ENCODE measurements around the gene TAF15.

Gene TAF15

GRCh38 chr17:35808962-35809854 lies at the start of gene TAF15:
TAF15 (plus strand) TSS chr17:35809484; CDS start chr17:35809570, 86 bp downstream.
- DNase-seq (ENCODE audit: low read depth in 2 of 2), result peak; percentile 89

DNA sequence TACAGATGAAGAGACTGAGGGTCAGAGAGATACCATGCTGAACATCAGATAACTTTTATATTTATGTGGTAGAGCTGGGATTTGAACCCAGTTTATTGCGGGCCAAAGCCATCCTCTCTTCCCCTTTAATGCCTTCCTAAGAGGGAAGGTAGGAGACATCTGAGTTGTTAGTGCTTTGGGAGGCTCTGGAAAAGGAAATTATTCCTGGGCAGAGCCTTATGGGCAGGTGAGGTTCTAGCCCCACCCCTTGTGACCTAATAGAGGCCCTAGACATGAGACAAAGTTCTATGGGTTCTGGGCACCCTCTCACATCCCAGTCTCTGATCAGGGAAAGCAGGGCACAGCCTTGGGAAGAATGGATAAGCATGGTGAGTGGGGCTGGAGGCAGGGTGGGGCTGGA lies 48.7 kb upstream of the TAF15 start, which contains the start of gene C17orf50:
Gene C17orf50 (plus strand): TSS at position 301 of the 400 bp plus-strand sequence. CDS start 55 bp downstream, at position 356.
- no peak for DNase-seq (ENCODE audit: low read depth in 2 of 2)

DNA sequence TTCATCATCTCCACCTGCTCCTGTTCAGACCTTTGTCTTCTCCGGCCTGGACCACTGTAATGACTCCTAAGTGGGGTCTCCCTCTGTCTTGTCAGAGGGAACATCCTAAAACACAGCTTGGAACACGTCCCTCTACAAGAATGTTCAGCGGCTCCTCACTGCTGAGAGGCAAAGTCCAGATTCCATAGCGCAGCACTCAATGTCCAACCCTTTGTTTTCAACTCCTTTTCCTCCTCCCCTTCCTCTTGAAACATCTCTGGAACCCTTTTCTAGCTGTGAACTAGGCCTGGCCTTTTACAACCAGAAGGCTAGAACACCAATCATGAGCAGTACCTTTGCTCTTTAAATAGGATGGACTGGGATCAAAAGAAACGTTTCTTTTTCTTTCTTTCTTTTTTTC lies 47.7 kb upstream of the TAF15 start:
- DNase-seq (ENCODE audit: low read depth in 2 of 2), result no peak

DNA sequence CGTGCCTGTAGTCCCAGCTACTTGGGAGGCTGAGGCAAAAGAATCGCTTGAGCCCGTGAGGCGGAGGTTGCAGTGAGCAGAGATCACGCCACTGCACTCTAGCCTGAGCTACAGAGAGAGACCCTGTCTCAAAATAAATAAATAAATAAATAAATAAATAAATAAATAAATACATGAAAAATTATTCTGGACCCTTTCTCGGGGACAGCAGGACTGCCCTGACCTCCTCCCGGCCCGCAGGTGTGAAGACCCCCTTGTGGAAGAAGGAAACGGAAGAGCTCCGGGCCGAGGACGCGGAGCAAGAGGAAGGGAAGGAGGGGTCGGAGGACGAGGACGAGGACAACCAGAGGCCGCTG lies 45.5 kb upstream of the TAF15 start:
- no peak for DNase-seq (ENCODE audit: low read depth in 2 of 2)

GRCh38 chr17:35764123-35764991 lies 44.9 kb upstream of the TAF15 start:
- DNase-seq (ENCODE audit: low read depth in 2 of 2), result peak; percentile 79 to 83

DNA sequence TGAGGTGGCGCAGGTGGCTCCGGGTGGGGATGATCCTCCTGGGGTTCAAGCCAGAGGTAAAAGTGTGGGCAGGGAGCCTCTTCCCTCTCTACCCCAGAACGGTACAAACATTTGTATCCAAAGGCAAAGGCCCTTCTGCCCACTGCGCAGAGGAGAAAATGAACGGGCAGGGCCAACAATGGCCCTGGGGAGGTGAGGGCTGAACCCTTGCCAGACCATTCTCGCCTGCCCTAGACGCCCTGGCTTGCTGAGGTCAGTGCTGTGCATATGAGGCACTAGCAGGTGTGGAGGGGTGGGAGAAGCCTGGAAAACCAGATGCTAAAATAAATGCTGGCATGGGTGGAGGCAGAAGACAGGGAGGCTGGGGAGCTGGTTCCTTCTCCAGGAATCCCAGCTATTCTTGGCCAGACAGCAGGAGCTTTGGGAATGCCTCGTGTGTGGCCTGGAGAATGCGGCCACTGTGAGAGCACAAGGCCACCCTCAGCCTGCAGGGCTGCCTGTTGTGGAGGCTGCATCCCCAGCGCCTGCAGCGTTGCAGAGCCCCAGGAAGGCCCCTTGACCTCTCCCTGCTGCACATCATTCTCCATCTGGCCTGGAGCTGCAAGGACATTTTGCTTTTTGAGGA lies 44.1 kb upstream of the TAF15 start:
- no peak for DNase-seq (ENCODE audit: low read depth in 2 of 2)

- no peak for DNase-seq (ENCODE audit: low read depth in 2 of 2)
These were observed 43.4 kb upstream of the TAF15 start for GRCh38 chr17:35765756-35766488.

DNA sequence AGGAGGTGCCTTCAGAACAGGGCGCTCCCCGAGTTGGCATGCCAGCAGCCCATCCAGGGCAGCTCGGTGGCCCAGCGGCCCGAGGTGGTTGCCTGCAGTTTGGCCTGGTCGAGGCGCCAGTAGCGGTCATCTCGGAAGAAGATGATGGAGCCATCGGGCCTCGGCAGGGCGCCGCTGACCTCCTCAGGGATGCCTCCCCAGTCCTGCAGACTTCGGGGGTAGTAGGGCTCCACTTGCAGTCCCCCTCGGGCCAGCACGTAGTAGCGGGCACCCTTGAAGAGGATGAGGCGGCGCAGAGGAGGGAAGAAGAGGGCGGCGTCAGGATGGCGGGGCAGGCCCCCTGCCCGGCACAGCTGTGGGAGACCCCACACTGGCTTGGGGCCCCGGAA lies 42.8 kb upstream of the TAF15 start:
- no peak for DNase-seq (ENCODE audit: low read depth in 2 of 2)

DNA sequence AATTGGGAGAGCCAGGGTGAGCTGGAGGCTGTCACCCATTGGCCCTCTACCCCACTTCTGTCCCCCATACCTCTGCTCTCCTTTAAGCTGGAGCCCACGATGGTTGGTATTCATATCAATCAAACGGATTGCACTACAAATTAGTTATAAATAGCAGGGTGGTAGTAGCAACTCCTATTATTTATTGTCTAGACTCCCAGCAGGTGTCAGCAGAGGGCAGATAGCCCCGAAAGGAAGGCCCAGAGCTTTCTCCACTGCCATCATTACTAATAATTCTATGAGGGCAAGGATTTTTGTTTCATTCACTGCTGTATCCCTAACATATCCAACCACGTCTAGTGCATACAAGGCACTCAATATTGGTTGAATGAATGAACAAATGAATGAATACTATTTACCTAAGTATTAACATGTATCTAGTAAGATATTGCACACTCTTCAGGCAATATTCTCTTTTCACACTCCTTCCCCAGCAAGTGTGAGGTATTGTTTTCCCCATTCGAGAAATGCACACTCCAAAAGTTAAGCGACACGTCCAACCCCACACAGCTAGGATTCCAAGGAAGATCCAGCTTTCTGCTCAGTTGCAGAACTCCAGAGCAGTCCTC lies 42.3 kb upstream of the TAF15 start:
- peak in 1 of 2 donors; percentile 12 for DNase-seq (ENCODE audit: low read depth in 2 of 2)

- no peak for DNase-seq (ENCODE audit: low read depth in 2 of 2)
These were observed 40.5 kb upstream of the TAF15 start for GRCh38 chr17:35768797-35769196.

- no peak for DNase-seq (ENCODE audit: low read depth in 2 of 2)
These were observed 39.3 kb upstream of the TAF15 start for GRCh38 chr17:35769895-35770486.

DNA sequence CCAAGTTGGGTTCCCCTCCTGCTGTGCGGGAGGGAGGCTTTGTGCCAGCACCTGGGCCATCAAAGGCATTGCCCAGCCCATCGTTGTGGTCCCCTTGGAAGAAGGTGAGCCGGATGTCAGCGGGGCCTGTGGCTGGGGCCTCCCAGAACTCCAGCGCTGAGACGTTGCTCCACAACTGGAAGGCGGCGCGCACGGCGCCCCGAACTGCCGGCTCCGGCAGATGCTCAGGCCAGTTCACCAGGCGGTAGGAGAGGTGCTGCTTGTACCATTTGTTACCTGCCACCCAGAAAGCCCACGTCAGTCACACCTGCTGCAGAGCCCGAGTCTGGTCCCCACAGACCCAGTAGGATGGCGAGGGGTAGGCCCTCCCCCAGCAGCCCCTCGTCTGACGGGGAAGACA lies 36.2 kb upstream of the TAF15 start:
- DNase-seq (ENCODE audit: low read depth in 2 of 2), result no peak

DNA sequence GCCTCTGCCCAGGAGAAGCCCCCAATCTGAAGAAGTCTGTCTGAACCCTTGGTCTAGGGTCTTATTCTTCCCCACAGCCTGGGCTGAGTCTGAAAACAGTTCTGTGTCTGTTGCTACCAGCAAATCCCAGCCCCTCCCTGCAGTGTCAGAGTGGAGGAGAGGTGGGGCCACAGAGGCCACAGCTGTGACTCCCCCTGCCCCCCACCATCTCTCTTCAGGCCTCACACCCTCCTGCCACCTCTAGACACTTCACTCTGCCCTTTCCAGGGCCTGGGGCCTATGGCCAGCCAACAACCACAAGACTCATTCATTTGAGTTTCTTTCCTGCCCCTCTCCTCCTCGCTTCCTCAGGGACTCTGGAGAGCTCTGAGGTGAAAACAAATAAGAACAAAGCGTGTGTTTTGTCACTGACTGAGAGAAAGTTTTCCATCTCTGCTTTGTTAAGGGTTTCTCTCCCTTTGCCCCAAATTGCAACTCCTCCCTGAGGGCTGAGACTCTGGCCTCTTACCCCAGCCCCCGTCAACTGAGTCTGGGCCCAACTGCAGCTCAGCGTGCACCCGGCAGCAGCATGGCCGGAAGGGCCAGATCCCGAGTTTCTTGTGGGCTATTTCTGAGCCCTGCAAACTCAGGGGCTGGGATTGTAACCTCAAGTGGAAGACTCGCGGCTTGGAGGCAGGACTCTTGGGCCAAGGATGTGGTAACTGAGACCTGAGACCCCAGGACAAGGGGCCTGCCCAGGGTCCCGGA lies 35.4 kb upstream of the TAF15 start:
- no peak for DNase-seq (ENCODE audit: low read depth in 2 of 2)

GRCh38 chr17:35774499-35774898 lies 34.8 kb upstream of the TAF15 start:
- no peak for DNase-seq (ENCODE audit: low read depth in 2 of 2)

- no peak for DNase-seq (ENCODE audit: low read depth in 2 of 2)
These were observed 34.2 kb upstream of the TAF15 start for GRCh38 chr17:35775039-35775438.

DNA sequence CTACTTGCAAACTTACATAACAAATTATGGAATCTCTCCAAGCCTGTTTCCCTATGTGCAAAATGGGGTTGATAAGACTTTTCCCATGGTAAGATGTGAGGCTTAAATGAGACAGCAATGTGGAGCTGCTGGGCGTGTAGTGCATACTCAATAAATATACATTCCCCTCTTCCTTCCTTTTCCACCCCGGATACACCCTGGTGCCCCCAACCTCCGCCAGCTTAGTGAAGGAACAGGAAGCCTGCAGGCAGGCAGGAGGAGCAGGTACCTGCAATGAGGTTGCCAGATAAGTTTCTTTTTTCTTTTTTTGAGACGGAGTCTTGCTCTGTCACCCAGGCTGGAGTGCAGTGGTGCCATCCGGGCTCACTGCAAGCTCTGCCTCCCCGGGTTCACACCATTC lies 33.7 kb upstream of the TAF15 start:
- DNase-seq (ENCODE audit: low read depth in 2 of 2), result no peak

DNA sequence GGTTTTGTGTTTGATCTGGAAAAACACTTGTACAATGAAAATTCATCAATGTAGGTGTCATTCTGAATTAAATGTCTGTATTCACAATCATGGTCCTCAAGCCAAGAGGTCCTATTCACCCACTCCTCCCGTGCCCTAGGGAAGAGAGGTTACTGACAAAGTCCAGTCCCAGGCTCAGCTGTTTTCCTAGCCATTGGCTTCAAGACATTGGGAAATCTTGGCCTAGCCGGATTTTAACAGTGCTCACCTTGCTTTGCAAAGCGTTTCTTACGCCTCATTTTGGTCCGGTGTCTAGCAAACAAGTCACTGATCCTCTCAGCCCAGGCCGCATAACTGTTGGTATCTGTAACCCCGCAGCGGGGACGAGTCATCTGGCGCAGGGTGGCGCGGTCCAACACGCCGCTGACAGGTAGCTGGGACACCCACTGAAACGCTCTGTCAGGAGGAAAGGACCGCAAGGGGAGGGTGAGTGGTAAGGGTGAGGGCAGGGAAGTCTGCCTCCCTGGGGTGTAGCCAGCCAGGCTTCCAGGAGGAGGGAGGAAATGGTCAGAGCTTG lies 30.6 kb upstream of the TAF15 start:
- DNase-seq (ENCODE audit: low read depth in 2 of 2), result no peak

- no peak for DNase-seq (ENCODE audit: low read depth in 2 of 2)
These were observed 28.3 kb upstream of the TAF15 start for GRCh38 chr17:35780950-35781349.

DNA sequence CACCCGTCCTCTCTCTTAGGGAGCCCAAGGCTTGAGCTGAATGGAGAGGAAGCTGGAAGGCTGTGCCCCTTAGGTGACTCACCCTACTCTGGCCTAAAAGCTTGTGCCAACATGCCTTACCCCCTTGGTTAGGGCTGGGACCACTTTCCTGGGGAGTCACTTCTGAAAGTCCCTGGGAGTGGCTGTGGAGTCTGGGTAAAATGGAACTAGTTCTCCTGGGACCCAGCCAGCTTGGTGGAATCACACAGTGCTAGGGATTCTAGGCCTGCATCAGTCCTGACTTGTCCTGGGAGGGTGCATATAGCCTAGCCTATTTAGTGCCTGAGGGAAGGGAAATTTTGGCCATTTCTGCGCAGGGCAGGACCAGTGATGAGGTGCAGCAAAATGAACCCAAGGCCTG lies 24.4 kb upstream of the TAF15 start:
- DNase-seq (ENCODE audit: low read depth in 2 of 2), result no peak
